ENCODE results near the gene GALNT12. TPM values are rescaled to one million over a fixed set of nuclear protein-coding genes. Genes with fewer than 3 reads are reported as not detected.

Gene GALNT12
- total RNA-seq, 1 donor from 2014 or later: 10.3 TPM

GRCh38 chr9:98808411-98808815 is 943 bp downstream of the GALNT12 start:
- DNase-seq (ENCODE audit: low spot score in 2 of 2, unreplicated experiment in 2 of 2): no peak
- H3K9me3 Mint-ChIP-seq: peaks cover 7% of the 10 kb centered on the region
- no peak for TF ChIP-seq CTCF (IDR thresholded peaks at IDR 0.05; ENCODE audit: unreplicated experiment)
- H3K36me3 Mint-ChIP-seq: peaks cover 8% of the 10 kb centered on the region
- H3K4me3 Mint-ChIP-seq: peak overlapping the region; percentile 76
- H3K4me1 Mint-ChIP-seq: peaks cover 63% of the 10 kb centered on the region
- peaks cover 20% of the 10 kb centered on the region for H3K27me3 Mint-ChIP-seq (ENCODE audit: low read depth)
- H3K27ac Mint-ChIP-seq: no peak overlapping the region

GRCh38 chr9:98808875-98809274 is 1.4 kb downstream of the GALNT12 start:
- TF ChIP-seq CTCF (IDR thresholded peaks at IDR 0.05; ENCODE audit: unreplicated experiment): no peak
- peaks cover 62% of the 10 kb centered on the region for H3K4me1 Mint-ChIP-seq
- H3K27ac Mint-ChIP-seq: no peak overlapping the region
- peaks cover 8% of the 10 kb centered on the region for H3K36me3 Mint-ChIP-seq
- H3K9me3 Mint-ChIP-seq: peaks cover 8% of the 10 kb centered on the region
- peak overlapping the region; percentile 76 for H3K4me3 Mint-ChIP-seq
- DNase-seq (ENCODE audit: low spot score in 2 of 2, unreplicated experiment in 2 of 2): no peak
- peaks cover 19% of the 10 kb centered on the region for H3K27me3 Mint-ChIP-seq (ENCODE audit: low read depth)

- H3K27ac Mint-ChIP-seq: peak overlapping the region; percentile 13
- H3K4me3 Mint-ChIP-seq: peak overlapping the region; percentile 76
- peaks cover 8% of the 10 kb centered on the region for H3K36me3 Mint-ChIP-seq
- peaks cover 11% of the 10 kb centered on the region for H3K9me3 Mint-ChIP-seq
- peaks cover 58% of the 10 kb centered on the region for H3K4me1 Mint-ChIP-seq
- peaks cover 18% of the 10 kb centered on the region for H3K27me3 Mint-ChIP-seq (ENCODE audit: low read depth)
- no peak for DNase-seq (ENCODE audit: low spot score in 2 of 2, unreplicated experiment in 2 of 2)
- TF ChIP-seq CTCF (IDR thresholded peaks at IDR 0.05; ENCODE audit: unreplicated experiment): no peak
Measured at GRCh38 chr9:98809311-98810101, 2.0 kb downstream of the GALNT12 start.

- Mint-ChIP-seq H3K27me3 (ENCODE audit: low read depth) (peaks cover 15% of the 10 kb centered on the region), H3K4me3 (no peak overlapping the region), H3K36me3 (peaks cover 8% of the 10 kb centered on the region), H3K9me3 (peaks cover 11% of the 10 kb centered on the region), H3K27ac (peak overlapping the region; percentile 13), H3K4me1 (peaks cover 53% of the 10 kb centered on the region)
- TF ChIP-seq CTCF (IDR thresholded peaks at IDR 0.05; ENCODE audit: unreplicated experiment): no peak
- DNase-seq (ENCODE audit: low spot score in 2 of 2, unreplicated experiment in 2 of 2): no peak
Measured at GRCh38 chr9:98810102-98810842, 2.8 kb downstream of the GALNT12 start.

GRCh38 chr9:98811051-98811650 is 3.7 kb downstream of the GALNT12 start:
- Mint-ChIP-seq H3K4me3 (no peak overlapping the region), H3K27ac (peak overlapping the region; percentile 53), H3K36me3 (peaks cover 8% of the 10 kb centered on the region), H3K4me1 (peaks cover 46% of the 10 kb centered on the region), H3K27me3 (ENCODE audit: low read depth) (peaks cover 8% of the 10 kb centered on the region), H3K9me3 (peaks cover 11% of the 10 kb centered on the region)
- TF ChIP-seq CTCF (IDR thresholded peaks at IDR 0.05; ENCODE audit: unreplicated experiment): no peak
- no peak for DNase-seq (ENCODE audit: low spot score in 2 of 2, unreplicated experiment in 2 of 2)

All from mesothelial cell of epicardium (in vitro differentiated cells).